Fibroblast of lung (primary cell): ENCODE results near the gene NRG2.

Experiments
- EZH2 ChIP-seq: IDR thresholded peaks from 2 replicates; pipeline ENCODE4 v1.5.1; 2012; ENCODE audit warnings: low read length, control low read depth, mild to moderate bottlenecking; ENCODE audit errors: missing control alignments
- TF ChIP-seq, protein P1 (sequence below), 2 donors: IDR thresholded peaks in 1 of 2; conservative IDR thresholded peaks in 1 of 2; 1 replicate in 1 of 2; 2 replicates in 1 of 2; pipeline ENCODE4 v1.5.1; 2011 to 2012; ENCODE audit warnings: low read length in 2 of 2, control low read depth in 1 of 2, inconsistent platforms in 1 of 2, low read depth in 1 of 2, mild to moderate bottlenecking in 1 of 2

DNA sequence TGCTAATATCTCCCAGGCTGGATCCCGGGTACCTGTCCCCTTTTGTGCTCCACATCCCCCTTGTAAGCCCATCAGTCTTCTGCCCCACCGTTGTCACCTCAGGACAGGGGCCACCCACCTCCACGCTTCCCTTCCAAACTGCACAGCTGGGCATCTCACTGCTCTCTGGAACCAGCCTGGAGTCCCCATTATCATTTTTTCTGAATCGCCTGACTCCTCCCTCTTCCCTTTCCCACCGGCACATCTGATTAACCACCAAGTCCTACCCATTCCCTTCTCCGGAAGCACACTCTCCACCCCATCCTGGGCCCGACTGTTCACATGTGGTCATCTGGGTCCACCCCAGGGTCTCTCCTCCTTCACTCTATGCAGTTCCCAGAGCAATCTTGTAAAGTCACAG lies 193.6 kb downstream of the NRG2 start:
- TF ChIP-seq, protein P1, sequence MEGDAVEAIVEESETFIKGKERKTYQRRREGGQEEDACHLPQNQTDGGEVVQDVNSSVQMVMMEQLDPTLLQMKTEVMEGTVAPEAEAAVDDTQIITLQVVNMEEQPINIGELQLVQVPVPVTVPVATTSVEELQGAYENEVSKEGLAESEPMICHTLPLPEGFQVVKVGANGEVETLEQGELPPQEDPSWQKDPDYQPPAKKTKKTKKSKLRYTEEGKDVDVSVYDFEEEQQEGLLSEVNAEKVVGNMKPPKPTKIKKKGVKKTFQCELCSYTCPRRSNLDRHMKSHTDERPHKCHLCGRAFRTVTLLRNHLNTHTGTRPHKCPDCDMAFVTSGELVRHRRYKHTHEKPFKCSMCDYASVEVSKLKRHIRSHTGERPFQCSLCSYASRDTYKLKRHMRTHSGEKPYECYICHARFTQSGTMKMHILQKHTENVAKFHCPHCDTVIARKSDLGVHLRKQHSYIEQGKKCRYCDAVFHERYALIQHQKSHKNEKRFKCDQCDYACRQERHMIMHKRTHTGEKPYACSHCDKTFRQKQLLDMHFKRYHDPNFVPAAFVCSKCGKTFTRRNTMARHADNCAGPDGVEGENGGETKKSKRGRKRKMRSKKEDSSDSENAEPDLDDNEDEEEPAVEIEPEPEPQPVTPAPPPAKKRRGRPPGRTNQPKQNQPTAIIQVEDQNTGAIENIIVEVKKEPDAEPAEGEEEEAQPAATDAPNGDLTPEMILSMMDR (conservative IDR thresholded peaks at IDR 0.05 in 1 of 2, IDR thresholded peaks at IDR 0.05 in 1 of 2; ENCODE audit: low read depth in 1 of 2, low read length in 2 of 2), result no peak
- TF ChIP-seq EZH2, result peak; percentile 11
